IPS-20b (cell line): Measurements from ENCODE around the gene ISCU.
"Not testable (repeated sequence)": the region's sequence is repeated elsewhere in the genome, so short reads cannot be mapped to it uniquely, and the experiment has no call there.

Source experiments
- H3K27ac ChIP-seq: one replicate; pipeline ENCODE4 v1.5.1; 2013; ENCODE audit warnings: low read length
- H3K27me3 ChIP-seq: 2 replicates; pipeline ENCODE4 v1.6.1; 2013; ENCODE audit warnings: mild to moderate bottlenecking, low read length, inconsistent platforms; ENCODE audit not compliant: insufficient read depth
- H3K36me3 ChIP-seq: 2 replicates; pipeline ENCODE4 v1.6.1; 2013; ENCODE audit warnings: low read depth, mild to moderate bottlenecking, inconsistent platforms, low read length, moderate library complexity; ENCODE audit not compliant: insufficient read depth
- H3K4me1 ChIP-seq: 2 replicates; pipeline ENCODE4 v1.6.1; 2013; ENCODE audit warnings: mild to moderate bottlenecking, control low read depth, inconsistent platforms, low read length, moderate library complexity; ENCODE audit not compliant: insufficient read depth
- H3K4me3 ChIP-seq: 2 replicates; pipeline ENCODE4 v1.5.1; 2013; ENCODE audit warnings: mild to moderate bottlenecking, low read length, inconsistent platforms
- H3K9ac ChIP-seq: 2 replicates; pipeline ENCODE4 v1.6.1; 2013; ENCODE audit warnings: low read depth, mild to moderate bottlenecking, inconsistent platforms, low read length, moderate library complexity
- H3K9me3 ChIP-seq: 2 replicates; pipeline ENCODE4 v1.6.1; 2013; ENCODE audit warnings: mild to moderate bottlenecking, low read depth, low read length, inconsistent platforms; ENCODE audit not compliant: insufficient read depth

Gene ISCU

DNA sequence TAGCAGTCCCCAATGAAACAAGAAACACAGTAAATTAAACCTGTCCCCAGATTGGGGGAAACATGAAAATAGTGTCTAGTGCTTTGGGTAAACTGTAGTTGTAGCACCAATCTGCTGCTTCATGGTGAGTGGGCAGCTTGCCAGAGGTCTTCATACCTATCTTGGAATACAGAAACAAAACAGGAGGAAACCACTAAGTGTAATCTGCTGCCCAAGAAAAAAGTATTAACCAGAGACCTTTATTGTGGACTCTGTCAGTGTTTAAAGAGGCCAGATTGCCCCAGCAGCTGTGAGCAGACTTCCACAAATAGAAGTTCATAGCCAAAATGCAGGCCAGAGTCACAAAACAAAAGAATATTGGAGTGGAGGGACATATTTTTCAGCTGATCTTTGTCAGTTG is 2.3 kb downstream of the ISCU start:
- peaks cover 53% of the 10 kb centered on the region for H3K36me3 ChIP-seq
- H3K9me3 ChIP-seq, result no peaks in the 10 kb centered on the region
- H3K4me3 ChIP-seq, result no peak overlapping the region
- H3K9ac ChIP-seq, result no peak overlapping the region
- H3K4me1 ChIP-seq, result no peaks in the 10 kb centered on the region
- H3K27ac ChIP-seq, result no peak overlapping the region
- no peaks in the 10 kb centered on the region for H3K27me3 ChIP-seq

- H3K4me1 ChIP-seq, result no peaks in the 10 kb centered on the region
- H3K9me3 ChIP-seq, result no peaks in the 10 kb centered on the region
- no peak overlapping the region for H3K4me3 ChIP-seq
- no peaks in the 10 kb centered on the region for H3K27me3 ChIP-seq
- peaks cover 53% of the 10 kb centered on the region for H3K36me3 ChIP-seq
- no peak overlapping the region for H3K9ac ChIP-seq
- no peak overlapping the region for H3K27ac ChIP-seq
Measured at GRCh38 chr12:108565146-108565545, 2.8 kb downstream of the ISCU start.

DNA sequence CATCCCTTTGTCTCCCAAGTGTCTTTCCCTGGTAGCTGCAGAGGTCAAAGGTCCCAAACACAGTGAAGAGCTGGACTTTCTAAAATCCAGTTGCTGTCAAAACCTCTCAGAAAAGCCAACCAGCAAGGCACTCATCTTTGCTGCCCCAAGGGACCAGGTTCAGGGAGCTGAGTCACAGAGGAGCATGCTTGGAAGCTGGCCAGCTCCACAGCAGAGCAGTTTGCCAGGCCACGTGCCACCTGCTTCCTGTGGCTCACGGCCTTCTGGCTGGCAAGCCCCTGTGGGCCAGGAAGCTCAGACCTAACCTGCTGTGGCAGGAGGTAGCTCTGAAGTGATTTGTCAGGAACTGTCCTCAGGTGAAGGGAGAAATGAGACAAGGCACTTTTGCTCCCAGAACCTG is 3.6 kb downstream of the ISCU start:
- no peaks in the 10 kb centered on the region for H3K27me3 ChIP-seq
- H3K36me3 ChIP-seq, result peaks cover 53% of the 10 kb centered on the region
- no peak overlapping the region for H3K4me3 ChIP-seq
- no peak overlapping the region for H3K9ac ChIP-seq
- H3K9me3 ChIP-seq, result no peaks in the 10 kb centered on the region
- H3K27ac ChIP-seq, result no peak overlapping the region
- no peaks in the 10 kb centered on the region for H3K4me1 ChIP-seq

- Histone ChIP-seq H3K36me3 (peaks cover 53% of the 10 kb centered on the region), H3K27ac (no peak overlapping the region), H3K4me1 (no peaks in the 10 kb centered on the region), H3K27me3 (no peaks in the 10 kb centered on the region), H3K4me3 (no peak overlapping the region), H3K9me3 (no peaks in the 10 kb centered on the region), H3K9ac (no peak overlapping the region)
Measured at GRCh38 chr12:108566452-108566851, 4.1 kb downstream of the ISCU start.

DNA sequence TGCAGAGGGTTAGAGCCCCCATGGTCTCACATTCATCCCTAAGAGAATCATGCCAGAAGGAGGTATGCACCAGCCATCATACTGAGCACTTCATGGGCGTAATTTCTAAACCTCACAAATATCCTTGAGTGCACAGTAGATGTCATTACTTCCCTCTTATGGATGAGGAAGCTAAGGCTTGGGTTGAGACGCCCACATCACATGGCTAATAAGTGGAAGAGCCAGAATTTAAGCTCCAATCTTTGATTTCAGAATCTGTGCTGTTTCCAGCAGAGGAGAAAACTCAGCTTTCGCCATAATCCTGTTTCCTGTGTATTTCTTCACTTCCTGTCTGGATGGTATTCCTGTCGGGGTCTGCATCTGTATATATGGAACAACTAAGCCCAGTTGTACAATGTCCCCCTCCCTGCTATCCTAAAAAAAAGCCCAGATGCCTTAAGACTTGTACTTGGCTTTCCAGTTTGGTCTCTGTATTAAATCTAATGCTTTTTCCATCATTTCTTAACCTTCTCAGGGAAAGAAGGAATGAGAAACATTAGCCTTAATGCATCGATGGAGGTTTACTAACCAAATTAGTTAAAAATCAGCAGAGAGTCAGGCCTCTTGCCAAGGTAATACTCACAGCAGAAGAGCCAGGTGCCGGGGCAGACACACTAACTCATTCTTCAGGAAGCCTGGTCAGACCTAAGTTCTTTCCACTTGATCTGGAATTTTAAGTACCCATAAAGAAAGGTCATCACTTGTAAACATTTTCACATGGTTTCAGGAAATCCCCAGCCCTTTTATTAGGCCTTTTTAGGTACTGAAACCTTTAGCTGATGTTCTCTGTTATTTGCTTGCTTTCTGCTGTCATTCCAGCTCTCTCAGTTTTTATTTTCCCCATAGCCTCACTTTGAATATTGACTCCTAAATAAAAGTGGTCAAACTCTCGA is 5.3 kb downstream of the ISCU start:
- no peaks in the 10 kb centered on the region for H3K4me1 ChIP-seq
- H3K9ac ChIP-seq, result no peak overlapping the region
- no peaks in the 10 kb centered on the region for H3K9me3 ChIP-seq
- H3K27me3 ChIP-seq, result no peaks in the 10 kb centered on the region
- peaks cover 53% of the 10 kb centered on the region for H3K36me3 ChIP-seq
- no peak overlapping the region for H3K4me3 ChIP-seq
- H3K27ac ChIP-seq, result no peak overlapping the region

GRCh38 chr12:108568338-108569154 is 6.2 kb downstream of the ISCU start:
- Histone ChIP-seq H3K36me3 (peaks cover 53% of the 10 kb centered on the region), H3K9ac (no peak overlapping the region), H3K4me1 (no peaks in the 10 kb centered on the region), H3K27me3 (no peaks in the 10 kb centered on the region), H3K9me3 (no peaks in the 10 kb centered on the region), H3K27ac (no peak overlapping the region), H3K4me3 (no peak overlapping the region)

- Histone ChIP-seq H3K36me3 (peaks cover 31% of the 10 kb centered on the region), H3K9ac (no peak overlapping the region), H3K4me1 (no peaks in the 10 kb centered on the region), H3K27ac (no peak overlapping the region), H3K9me3 (no peaks in the 10 kb centered on the region), H3K27me3 (no peaks in the 10 kb centered on the region), H3K4me3 (no peak overlapping the region)
Measured at GRCh38 chr12:108570743-108571608, 8.6 kb downstream of the ISCU start.

GRCh38 chr12:108571609-108572165 is 9.3 kb downstream of the ISCU start:
- Histone ChIP-seq H3K4me3 (no peak overlapping the region), H3K27ac (no peak overlapping the region), H3K9ac (no peak overlapping the region)

DNA sequence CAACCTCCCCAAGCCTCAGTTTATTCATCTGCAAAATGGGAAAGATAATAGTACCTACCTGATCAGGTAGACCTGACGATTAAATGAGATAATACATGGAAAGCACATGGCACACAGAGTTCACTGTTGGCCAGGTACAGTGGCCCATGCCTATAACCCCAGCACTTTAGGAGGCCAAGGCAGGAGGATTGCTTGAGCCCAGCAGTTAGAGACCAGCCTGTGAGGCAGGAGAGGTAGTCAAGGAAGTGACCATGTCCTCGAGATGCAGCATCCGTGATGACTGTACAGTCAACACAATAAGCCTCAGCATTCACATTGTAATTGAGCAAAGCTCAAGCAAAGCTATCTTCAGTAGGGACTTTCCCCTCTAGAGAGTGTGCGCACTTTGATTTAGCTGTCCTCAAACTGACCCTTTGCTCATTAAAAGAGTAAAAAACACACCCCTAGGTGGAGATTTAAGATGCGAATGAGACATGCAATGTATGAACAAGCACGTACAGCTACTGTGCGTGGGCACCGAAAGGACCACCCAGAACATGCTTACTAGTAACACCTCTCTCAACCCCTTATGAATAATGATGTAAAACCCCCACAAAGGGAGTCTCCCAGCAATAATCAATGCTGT is 9.9 kb downstream of the ISCU start:
- H3K9ac ChIP-seq, result no peak overlapping the region
- H3K9me3 ChIP-seq, result no peaks in the 10 kb centered on the region
- no peak overlapping the region for H3K4me3 ChIP-seq
- no peak overlapping the region for H3K27ac ChIP-seq
- peaks cover 18% of the 10 kb centered on the region for H3K36me3 ChIP-seq
- no peaks in the 10 kb centered on the region for H3K27me3 ChIP-seq
- H3K4me1 ChIP-seq, result no peaks in the 10 kb centered on the region

More at GRCh38 chr12:108571609-108572165, 9.3 kb downstream of the ISCU start:
- H3K4me1 ChIP-seq, result no peaks in the 10 kb centered on the region
- H3K36me3 ChIP-seq, result peaks cover 24% of the 10 kb centered on the region
- no peaks in the 10 kb centered on the region for H3K27me3 ChIP-seq
- no peaks in the 10 kb centered on the region for H3K9me3 ChIP-seq

DNA sequence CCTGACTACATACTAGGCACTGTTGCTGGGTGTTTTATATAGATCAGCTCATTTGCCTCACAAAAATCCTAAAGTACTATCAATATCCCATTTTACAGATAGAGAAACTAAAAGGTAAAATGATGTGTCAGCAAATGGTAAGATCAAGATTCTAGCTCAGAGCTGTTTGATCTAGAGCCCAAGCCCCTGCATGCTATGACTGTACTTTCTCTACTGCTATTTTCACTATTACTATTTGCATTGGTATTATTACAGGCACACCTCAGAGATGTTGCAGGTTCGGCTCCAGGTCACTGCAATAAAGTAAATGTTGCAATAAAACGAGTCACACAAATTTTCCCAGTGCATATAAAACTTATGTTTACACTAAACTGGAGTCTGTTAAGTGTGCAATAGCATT is 10.9 kb downstream of the ISCU start:
- Histone ChIP-seq H3K27ac (no peak overlapping the region), H3K9me3 (no peaks in the 10 kb centered on the region), H3K4me3 (no peak overlapping the region), H3K36me3 (peaks cover 8% of the 10 kb centered on the region), H3K4me1 (no peaks in the 10 kb centered on the region), H3K9ac (no peak overlapping the region), H3K27me3 (no peaks in the 10 kb centered on the region)

GRCh38 chr12:108574276-108574675 is 11.9 kb downstream of the ISCU start:
- not testable (repeated sequence) for H3K4me1 ChIP-seq, H3K9me3 ChIP-seq, H3K27ac ChIP-seq, H3K4me3 ChIP-seq, H3K27me3 ChIP-seq, H3K9ac ChIP-seq, H3K36me3 ChIP-seq
